IMR-90 (cell line): ENCODE data around the gene BDH1.
"Not testable (repeated sequence)": the region's sequence is repeated elsewhere in the genome, so short reads cannot be mapped to it uniquely, and the experiment has no call there.

Experiments
- POLR2A ChIP-seq: IDR thresholded peaks from 2 replicates; pipeline ENCODE4 v1.6.1; 2012; ENCODE audit warnings: mild to moderate bottlenecking, low read depth, low read length
- RAD21 ChIP-seq: IDR thresholded peaks from 2 replicates; pipeline ENCODE4 v1.6.1; 2012; ENCODE audit warnings: low read length, improper control_type of control experiment
- RFX5 ChIP-seq: IDR thresholded peaks from 2 replicates; pipeline ENCODE4 v1.8.0; 2012; ENCODE audit warnings: low read depth, mild to moderate bottlenecking, low read length, moderate library complexity
- TF ChIP-seq, protein P1 (sequence below): conservative IDR thresholded peaks from 2 replicates; pipeline ENCODE4 v1.5.1; 2012; ENCODE audit warnings: mild to moderate bottlenecking, low read depth, low read length, improper control_type of control experiment

- TF ChIP-seq, protein P1, sequence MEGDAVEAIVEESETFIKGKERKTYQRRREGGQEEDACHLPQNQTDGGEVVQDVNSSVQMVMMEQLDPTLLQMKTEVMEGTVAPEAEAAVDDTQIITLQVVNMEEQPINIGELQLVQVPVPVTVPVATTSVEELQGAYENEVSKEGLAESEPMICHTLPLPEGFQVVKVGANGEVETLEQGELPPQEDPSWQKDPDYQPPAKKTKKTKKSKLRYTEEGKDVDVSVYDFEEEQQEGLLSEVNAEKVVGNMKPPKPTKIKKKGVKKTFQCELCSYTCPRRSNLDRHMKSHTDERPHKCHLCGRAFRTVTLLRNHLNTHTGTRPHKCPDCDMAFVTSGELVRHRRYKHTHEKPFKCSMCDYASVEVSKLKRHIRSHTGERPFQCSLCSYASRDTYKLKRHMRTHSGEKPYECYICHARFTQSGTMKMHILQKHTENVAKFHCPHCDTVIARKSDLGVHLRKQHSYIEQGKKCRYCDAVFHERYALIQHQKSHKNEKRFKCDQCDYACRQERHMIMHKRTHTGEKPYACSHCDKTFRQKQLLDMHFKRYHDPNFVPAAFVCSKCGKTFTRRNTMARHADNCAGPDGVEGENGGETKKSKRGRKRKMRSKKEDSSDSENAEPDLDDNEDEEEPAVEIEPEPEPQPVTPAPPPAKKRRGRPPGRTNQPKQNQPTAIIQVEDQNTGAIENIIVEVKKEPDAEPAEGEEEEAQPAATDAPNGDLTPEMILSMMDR = not testable (repeated sequence)
- TF ChIP-seq RFX5, RAD21, POLR2A: not testable (repeated sequence)
Measured at GRCh38 chr3:197516890-197517606, 38.7 kb downstream of the BDH1 start.
